Large intestine (tissue), 1 donor: ENCODE results near the gene SLC17A7. TPM values are rescaled to one million over a fixed set of nuclear protein-coding genes. Genes with fewer than 3 reads are reported as not detected.

Source experiments
- polyA plus RNA-seq: library from polyadenylated mRNA; unstranded; fragments of 120-200 nt; gene quantifications from one replicate; pipeline ENCODE4 v1.2.1, GENCODE V29; 2013

SLC17A7 gene
- polyA plus RNA-seq, 1 donor, result 0.19 TPM

Other genes starting within 250 kb of the SLC17A7 start
- gene SLC6A16, start 116.3 kb downstream of the SLC17A7 start, polyA plus RNA-seq, result 0.61 TPM
- gene CD37, start 106.1 kb downstream of the SLC17A7 start, polyA plus RNA-seq, result 5.9 TPM
- 17.2 TPM for gene TEAD2, start 79.1 kb downstream of the SLC17A7 start, polyA plus RNA-seq
- 0.91 TPM for gene DKKL1, start 77.7 kb downstream of the SLC17A7 start, polyA plus RNA-seq
- not detected for gene KASH5, start 53.3 kb downstream of the SLC17A7 start, polyA plus RNA-seq
- gene PTH2, start 18.1 kb downstream of the SLC17A7 start, polyA plus RNA-seq, result not detected
- not detected for gene GFY, start 16.1 kb downstream of the SLC17A7 start, polyA plus RNA-seq
- gene PIH1D1, start 10.3 kb upstream of the SLC17A7 start, polyA plus RNA-seq, result 80.8 TPM
- 27.5 TPM for gene ALDH16A1, start 11.7 kb upstream of the SLC17A7 start, polyA plus RNA-seq
- 6.6 TPM for gene FLT3LG, start 32.7 kb upstream of the SLC17A7 start, polyA plus RNA-seq
- gene RPL13A, start 46.1 kb upstream of the SLC17A7 start, polyA plus RNA-seq, result 3,839 TPM
- gene RPS11, start 54.9 kb upstream of the SLC17A7 start, polyA plus RNA-seq, result 3,330 TPM
- gene FCGRT, start 71.1 kb upstream of the SLC17A7 start, polyA plus RNA-seq, result 510 TPM
- gene RCN3, start 86.5 kb upstream of the SLC17A7 start, polyA plus RNA-seq, result 59.7 TPM
- 51.3 TPM for gene NOSIP, start 139.0 kb upstream of the SLC17A7 start, polyA plus RNA-seq
- gene PRRG2, start 139.8 kb upstream of the SLC17A7 start, polyA plus RNA-seq, result 11.4 TPM
- gene PRR12, start 149.7 kb upstream of the SLC17A7 start, polyA plus RNA-seq, result 19.1 TPM
- gene RRAS, start 198.6 kb upstream of the SLC17A7 start, polyA plus RNA-seq, result 36.8 TPM
- gene SCAF1, start 200.7 kb upstream of the SLC17A7 start, polyA plus RNA-seq, result 35.4 TPM
- gene IRF3, start 224.3 kb upstream of the SLC17A7 start, polyA plus RNA-seq, result 95.2 TPM
- 22.4 TPM for gene BCL2L12, start 224.4 kb upstream of the SLC17A7 start, polyA plus RNA-seq
- gene PRMT1, start 235.7 kb upstream of the SLC17A7 start, polyA plus RNA-seq, result 125 TPM
- 1.4 TPM for gene ADM5, start 248.1 kb upstream of the SLC17A7 start, polyA plus RNA-seq
- 7.4 TPM for gene CPT1C, start 249.6 kb upstream of the SLC17A7 start, polyA plus RNA-seq